ENCODE measurements around the gene MOB3B.
A peak's percentile ranks its signal among the peaks of the same experiment; 100 is the strongest.

The MOB3B gene

DNA sequence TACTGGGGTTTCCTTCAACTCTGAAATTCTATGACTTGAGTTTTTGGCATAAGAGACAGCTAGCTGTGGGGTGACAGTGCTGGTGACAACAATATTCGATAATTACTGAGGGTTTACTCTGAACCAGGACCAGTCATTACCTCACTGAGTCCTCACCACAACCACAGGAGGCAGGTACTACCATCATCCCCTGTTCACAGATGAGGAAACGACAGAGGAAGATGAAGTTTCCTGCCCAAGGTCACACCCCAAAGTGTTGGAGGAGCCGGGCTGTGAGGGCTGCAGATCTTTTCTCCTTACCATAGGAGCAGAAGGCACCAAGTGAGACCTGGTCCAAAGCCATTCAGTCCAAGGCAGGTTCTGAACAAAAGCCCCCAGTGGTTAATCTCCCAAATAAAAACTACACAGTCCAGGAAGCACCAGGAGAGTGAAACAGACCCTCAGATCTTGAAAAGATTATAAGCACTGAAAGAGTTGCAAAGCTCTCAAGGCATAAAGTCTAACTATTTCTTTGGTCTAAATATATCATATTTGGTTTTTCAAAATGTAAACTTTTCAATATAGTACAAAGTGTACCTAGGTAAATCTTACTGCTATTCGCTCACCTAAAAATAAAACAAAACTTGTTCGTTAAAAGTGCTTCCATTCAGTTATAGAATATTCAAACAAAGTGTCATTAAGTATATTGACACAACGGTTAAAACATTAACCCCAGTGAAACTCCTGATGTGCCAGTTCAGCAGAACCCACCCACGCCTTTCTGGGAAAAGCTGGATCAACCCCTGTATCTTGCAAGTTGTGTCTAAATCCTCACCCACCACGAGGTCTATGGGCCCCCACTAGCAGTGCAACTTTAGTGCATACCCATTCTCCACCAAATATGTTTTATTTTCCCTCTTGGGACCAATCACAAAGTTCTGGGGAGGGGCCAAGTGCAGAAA is 150.0 kb downstream of the MOB3B start:
- H3K9me3 ChIP-seq (ENCODE audit: control insufficient read depth in 5 of 5, low read length in 5 of 5): no peaks in the 10 kb centered on the region
- peaks cover 0 to 16% (median 13%) of the 10 kb centered on the region in 5 donors for H3K4me1 ChIP-seq (ENCODE audit: control insufficient read depth in 5 of 5, insufficient read depth in 5 of 5, low read length in 5 of 5)
- no peak overlapping the region for H3K27ac ChIP-seq (ENCODE audit: low read depth, low read length)
- no peak overlapping the region for H3K9ac ChIP-seq (ENCODE audit: low read length in 5 of 5)
- H3K27me3 ChIP-seq (ENCODE audit: control insufficient read depth in 5 of 5, insufficient read depth in 4 of 5, low read length in 5 of 5): no peaks in the 10 kb centered on the region
- H3K4me3 ChIP-seq (ENCODE audit: low read depth in 1 of 5, low read length in 5 of 5): no peak overlapping the region
- no peaks in the 10 kb centered on the region for H3K36me3 ChIP-seq (ENCODE audit: control insufficient read depth in 5 of 5, insufficient read depth in 5 of 5, low read length in 5 of 5)

GRCh38 chr9:27377811-27378456 is 151.7 kb downstream of the MOB3B start:
- no peaks in the 10 kb centered on the region for H3K27me3 ChIP-seq (ENCODE audit: control insufficient read depth in 5 of 5, insufficient read depth in 4 of 5, low read length in 5 of 5)
- peaks cover 0 to 15% (median 9%) of the 10 kb centered on the region in 5 donors for H3K4me1 ChIP-seq (ENCODE audit: control insufficient read depth in 5 of 5, insufficient read depth in 5 of 5, low read length in 5 of 5)
- no peak overlapping the region for H3K27ac ChIP-seq (ENCODE audit: low read depth, low read length)

DNA sequence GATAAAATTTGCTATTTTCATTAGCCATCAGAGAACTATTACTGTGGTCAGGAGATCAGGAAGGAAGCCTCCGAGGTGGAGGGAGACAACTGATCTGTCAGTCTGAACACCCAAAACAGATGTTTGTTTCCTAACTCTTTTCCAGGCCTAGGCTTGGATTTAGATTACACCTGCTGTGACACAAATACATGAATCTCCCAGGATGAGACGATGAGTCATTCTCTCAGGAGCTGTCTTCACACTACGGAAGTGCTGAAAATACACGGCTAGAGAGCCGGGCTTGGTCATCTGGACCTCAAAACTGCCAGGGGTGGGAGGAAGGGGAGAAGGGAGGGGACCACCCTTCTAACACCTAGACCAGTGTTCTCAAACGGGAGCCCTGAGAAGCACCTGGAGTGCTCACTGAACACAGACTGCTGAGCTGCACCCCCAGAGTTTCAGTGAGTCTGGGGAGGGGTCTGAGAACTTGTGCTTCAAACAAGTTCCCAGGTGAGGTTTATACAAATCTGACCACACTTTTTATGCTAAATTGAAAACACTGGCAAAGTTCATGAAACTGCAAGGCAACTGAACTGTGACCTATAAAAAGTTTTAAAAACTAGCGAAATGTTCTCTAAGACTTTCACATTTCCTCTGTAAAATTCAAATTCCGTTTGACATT is 152.3 kb downstream of the MOB3B start:
- Histone ChIP-seq H3K27ac (ENCODE audit: low read depth, low read length) (no peak overlapping the region), H3K27me3 (ENCODE audit: control insufficient read depth in 5 of 5, insufficient read depth in 4 of 5, low read length in 5 of 5) (no peaks in the 10 kb centered on the region), H3K4me3 (ENCODE audit: low read depth in 1 of 5, low read length in 5 of 5) (no peak overlapping the region), H3K4me1 (ENCODE audit: control insufficient read depth in 5 of 5, insufficient read depth in 5 of 5, low read length in 5 of 5) (peaks cover 0 to 15% (median 9%) of the 10 kb centered on the region in 5 donors), H3K9ac (ENCODE audit: low read length in 5 of 5) (no peak overlapping the region), H3K36me3 (ENCODE audit: control insufficient read depth in 5 of 5, insufficient read depth in 5 of 5, low read length in 5 of 5) (no peaks in the 10 kb centered on the region), H3K9me3 (ENCODE audit: control insufficient read depth in 5 of 5, low read length in 5 of 5) (no peaks in the 10 kb centered on the region)

More at GRCh38 chr9:27377811-27378456, 151.7 kb downstream of the MOB3B start:
- Histone ChIP-seq H3K4me3 (ENCODE audit: low read depth in 1 of 5, low read length in 5 of 5) (no peak overlapping the region), H3K9me3 (ENCODE audit: control insufficient read depth in 5 of 5, low read length in 5 of 5) (no peaks in the 10 kb centered on the region), H3K36me3 (ENCODE audit: control insufficient read depth in 5 of 5, insufficient read depth in 5 of 5, low read length in 5 of 5) (no peaks in the 10 kb centered on the region), H3K9ac (ENCODE audit: low read length in 5 of 5) (no peak overlapping the region)

- no peaks in the 10 kb centered on the region for H3K36me3 ChIP-seq (ENCODE audit: control insufficient read depth in 5 of 5, insufficient read depth in 5 of 5, low read length in 5 of 5)
- H3K9me3 ChIP-seq (ENCODE audit: control insufficient read depth in 5 of 5, low read length in 5 of 5): no peaks in the 10 kb centered on the region
- no peak overlapping the region for H3K9ac ChIP-seq (ENCODE audit: low read length in 5 of 5)
- peaks cover 0 to 22% (median 12%) of the 10 kb centered on the region in 5 donors for H3K4me1 ChIP-seq (ENCODE audit: control insufficient read depth in 5 of 5, insufficient read depth in 5 of 5, low read length in 5 of 5)
- H3K27ac ChIP-seq (ENCODE audit: low read depth, low read length): no peak overlapping the region
- no peak overlapping the region for H3K4me3 ChIP-seq (ENCODE audit: low read depth in 1 of 5, low read length in 5 of 5)
- no peaks in the 10 kb centered on the region for H3K27me3 ChIP-seq (ENCODE audit: control insufficient read depth in 5 of 5, insufficient read depth in 4 of 5, low read length in 5 of 5)
Measured at GRCh38 chr9:27373851-27374250, 155.8 kb downstream of the MOB3B start.

DNA sequence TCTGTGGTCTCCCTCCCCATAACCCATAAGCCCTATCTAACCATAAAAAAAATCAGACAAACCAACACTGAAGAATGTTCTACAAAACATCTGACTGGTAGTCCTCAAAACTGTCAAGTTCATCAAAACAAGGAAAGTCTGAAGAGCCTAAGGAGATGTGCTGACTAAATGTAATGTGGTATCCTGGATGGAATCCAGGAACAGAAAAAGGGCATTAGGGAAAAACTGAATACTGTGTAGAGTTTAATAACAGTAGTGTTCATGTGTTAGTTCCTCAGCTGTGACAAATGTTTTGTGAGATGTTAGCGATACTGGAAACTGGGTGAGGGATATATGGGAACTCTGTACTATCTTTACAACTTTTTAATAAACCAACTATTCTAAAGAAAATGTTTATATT is 157.0 kb downstream of the MOB3B start:
- Histone ChIP-seq H3K9me3 (ENCODE audit: control insufficient read depth in 5 of 5, low read length in 5 of 5) (no peaks in the 10 kb centered on the region), H3K9ac (ENCODE audit: low read length in 5 of 5) (no peak overlapping the region), H3K4me1 (ENCODE audit: control insufficient read depth in 5 of 5, insufficient read depth in 5 of 5, low read length in 5 of 5) (peaks cover under 1 to 29% (median 20%) of the 10 kb centered on the region in 5 donors), H3K27ac (ENCODE audit: low read depth, low read length) (no peak overlapping the region), H3K27me3 (ENCODE audit: control insufficient read depth in 5 of 5, insufficient read depth in 4 of 5, low read length in 5 of 5) (no peaks in the 10 kb centered on the region), H3K36me3 (ENCODE audit: control insufficient read depth in 5 of 5, insufficient read depth in 5 of 5, low read length in 5 of 5) (no peaks in the 10 kb centered on the region), H3K4me3 (ENCODE audit: low read depth in 1 of 5, low read length in 5 of 5) (no peak overlapping the region)

- Histone ChIP-seq H3K4me1 (ENCODE audit: control insufficient read depth in 5 of 5, insufficient read depth in 5 of 5, low read length in 5 of 5) (peaks cover 2 to 35% (median 26%) of the 10 kb centered on the region in 5 donors), H3K9me3 (ENCODE audit: control insufficient read depth in 5 of 5, low read length in 5 of 5) (no peaks in the 10 kb centered on the region), H3K36me3 (ENCODE audit: control insufficient read depth in 5 of 5, insufficient read depth in 5 of 5, low read length in 5 of 5) (no peaks in the 10 kb centered on the region), H3K4me3 (ENCODE audit: low read depth in 1 of 5, low read length in 5 of 5) (no peak overlapping the region), H3K27ac (ENCODE audit: low read depth, low read length) (no peak overlapping the region), H3K9ac (ENCODE audit: low read length in 5 of 5) (no peak overlapping the region), H3K27me3 (ENCODE audit: control insufficient read depth in 5 of 5, insufficient read depth in 4 of 5, low read length in 5 of 5) (no peaks in the 10 kb centered on the region)
Measured at GRCh38 chr9:27371382-27371781, 158.2 kb downstream of the MOB3B start.

DNA sequence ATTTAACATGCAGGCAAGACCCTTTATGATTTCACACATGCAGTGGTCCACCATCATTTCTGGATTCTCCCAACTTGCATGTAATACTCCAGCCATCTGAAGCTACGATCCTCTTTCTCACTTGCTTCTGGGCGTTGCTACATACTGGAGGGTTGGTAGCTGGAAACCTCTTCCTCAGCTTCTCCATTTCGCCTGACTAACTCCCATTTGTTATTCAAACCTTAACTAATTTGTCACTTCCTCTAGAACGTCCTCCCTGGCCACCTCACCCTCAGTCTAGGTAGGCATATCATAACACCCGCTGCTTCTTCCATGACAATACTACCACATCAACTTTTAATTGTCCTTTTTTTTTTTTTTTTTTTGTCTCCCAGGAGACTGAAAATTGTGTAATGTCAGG is 160.0 kb downstream of the MOB3B start:
- H3K9me3 ChIP-seq (ENCODE audit: control insufficient read depth in 5 of 5, low read length in 5 of 5): no peaks in the 10 kb centered on the region
- no peak overlapping the region for H3K27ac ChIP-seq (ENCODE audit: low read depth, low read length)
- H3K9ac ChIP-seq (ENCODE audit: low read length in 5 of 5): no peak overlapping the region
- no peak overlapping the region for H3K4me3 ChIP-seq (ENCODE audit: low read depth in 1 of 5, low read length in 5 of 5)
- peaks cover 2 to 45% (median 34%) of the 10 kb centered on the region in 5 donors for H3K4me1 ChIP-seq (ENCODE audit: control insufficient read depth in 5 of 5, insufficient read depth in 5 of 5, low read length in 5 of 5)
- H3K27me3 ChIP-seq (ENCODE audit: control insufficient read depth in 5 of 5, insufficient read depth in 4 of 5, low read length in 5 of 5): no peaks in the 10 kb centered on the region
- no peaks in the 10 kb centered on the region for H3K36me3 ChIP-seq (ENCODE audit: control insufficient read depth in 5 of 5, insufficient read depth in 5 of 5, low read length in 5 of 5)

DNA sequence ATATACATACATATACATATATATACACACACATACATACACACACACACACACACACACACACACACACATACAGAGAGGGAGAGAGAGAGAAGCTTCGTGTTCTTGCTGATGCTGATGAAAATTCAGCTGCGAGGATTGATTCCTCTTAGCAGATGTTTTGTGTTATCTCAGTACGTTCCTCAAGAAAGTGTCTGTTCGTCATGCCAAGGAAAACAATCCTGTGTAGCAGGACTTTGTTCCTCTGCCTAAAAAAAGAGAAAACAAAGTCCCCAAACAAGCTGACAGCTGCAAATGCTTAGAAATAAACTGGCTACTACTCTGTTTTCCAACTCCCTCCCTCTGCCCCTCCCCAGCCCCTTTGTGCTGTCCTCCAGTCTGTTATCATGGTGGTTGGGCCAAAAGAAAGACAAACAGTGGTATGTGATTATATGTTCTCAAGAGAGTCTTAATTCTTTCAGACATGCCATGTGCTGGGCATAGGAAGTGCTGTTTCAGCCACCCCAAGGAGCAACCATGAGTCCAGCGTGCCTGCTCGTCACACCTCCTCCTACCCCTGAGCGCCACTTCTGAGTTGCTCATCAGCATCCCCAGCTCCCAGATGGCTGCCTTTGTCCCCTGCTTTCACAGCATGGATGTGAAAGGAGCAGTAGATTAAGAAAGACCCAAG is 161.2 kb downstream of the MOB3B start:
- H3K9me3 ChIP-seq (ENCODE audit: control insufficient read depth in 5 of 5, low read length in 5 of 5): no peaks in the 10 kb centered on the region
- H3K9ac ChIP-seq (ENCODE audit: low read length in 5 of 5): peak overlapping the region in 1 of 5 donors; percentile 35
- peaks cover 2 to 45% (median 34%) of the 10 kb centered on the region in 5 donors for H3K4me1 ChIP-seq (ENCODE audit: control insufficient read depth in 5 of 5, insufficient read depth in 5 of 5, low read length in 5 of 5)
- no peaks in the 10 kb centered on the region for H3K36me3 ChIP-seq (ENCODE audit: control insufficient read depth in 5 of 5, insufficient read depth in 5 of 5, low read length in 5 of 5)
- H3K27ac ChIP-seq (ENCODE audit: low read depth, low read length): no peak overlapping the region
- H3K4me3 ChIP-seq (ENCODE audit: low read depth in 1 of 5, low read length in 5 of 5): no peak overlapping the region
- H3K27me3 ChIP-seq (ENCODE audit: control insufficient read depth in 5 of 5, insufficient read depth in 4 of 5, low read length in 5 of 5): no peaks in the 10 kb centered on the region

GRCh38 chr9:27367921-27368315 is 161.7 kb downstream of the MOB3B start:
- Histone ChIP-seq H3K27me3 (ENCODE audit: control insufficient read depth in 5 of 5, insufficient read depth in 4 of 5, low read length in 5 of 5) (no peaks in the 10 kb centered on the region), H3K9me3 (ENCODE audit: control insufficient read depth in 5 of 5, low read length in 5 of 5) (no peaks in the 10 kb centered on the region), H3K36me3 (ENCODE audit: control insufficient read depth in 5 of 5, insufficient read depth in 5 of 5, low read length in 5 of 5) (no peaks in the 10 kb centered on the region), H3K4me3 (ENCODE audit: low read depth in 1 of 5, low read length in 5 of 5) (peak overlapping the region in 2 of 5 donors; percentile 4 to 6), H3K27ac (ENCODE audit: low read depth, low read length) (no peak overlapping the region), H3K9ac (ENCODE audit: low read length in 5 of 5) (no peak overlapping the region), H3K4me1 (ENCODE audit: control insufficient read depth in 5 of 5, insufficient read depth in 5 of 5, low read length in 5 of 5) (peaks cover 2 to 41% (median 34%) of the 10 kb centered on the region in 5 donors)
